Neural progenitor cell (in vitro differentiated cells): ENCODE data around the gene OR5H1. TPM values are rescaled to one million over a fixed set of nuclear protein-coding genes. Genes with fewer than 3 reads are reported as not detected.

Source experiments
- DNase-seq: peaks from one replicate; pipeline ENCODE4 v3.0.0-alpha.2; 2016; ENCODE audit warnings: low spot score
- H2AFZ ChIP-seq: fragments of 200-600 bp; sonication (generic); replicated peaks from 2 replicates; pipeline ENCODE4 v1.6.1; 2016; ENCODE audit warnings: antibody characterized with exemption
- H3F3A ChIP-seq: fragments of 200-600 bp; sonication (generic); 2 replicates; pipeline ENCODE4 v1.6.1; 2016; ENCODE audit warnings: antibody characterized with exemption, low read depth
- H3K27ac ChIP-seq: fragments of 200-600 bp; sonication (generic); 2 replicates; pipeline ENCODE4 v1.5.1; 2016; ENCODE audit warnings: mild to moderate bottlenecking
- H3K27me3 ChIP-seq: fragments of 200-600 bp; sonication (generic); 2 replicates; pipeline ENCODE4 v1.6.1; 2016; ENCODE audit warnings: mild to moderate bottlenecking, moderate library complexity
- H3K36me3 ChIP-seq: fragments of 200-600 bp; sonication (generic); 2 replicates; pipeline ENCODE4 v1.5.1; 2016
- H3K4me1 ChIP-seq: fragments of 200-600 bp; sonication (generic); 2 replicates; pipeline ENCODE4 v1.6.1; 2016; ENCODE audit warnings: mixed run types
- H3K4me2 ChIP-seq: fragments of 200-600 bp; sonication (generic); 2 replicates; pipeline ENCODE4 v1.6.1; 2016
- H3K4me3 ChIP-seq: fragments of 200-600 bp; sonication (generic); 2 replicates; pipeline ENCODE4 v1.5.1; 2016
- H3K79me2 ChIP-seq: fragments of 200-600 bp; sonication (generic); 2 replicates; pipeline ENCODE4 v1.6.1; 2016; ENCODE audit warnings: low read depth
- H3K9ac ChIP-seq: fragments of 200-600 bp; sonication (generic); 2 replicates; pipeline ENCODE4 v1.6.1; 2016
- H3K9me3 ChIP-seq: fragments of 200-600 bp; sonication (generic); 2 replicates; pipeline ENCODE4 v1.5.1; 2016; ENCODE audit warnings: low read depth
- H4K20me1 ChIP-seq: fragments of 200-600 bp; sonication (generic); 2 replicates; pipeline ENCODE4 v1.6.1; 2016; ENCODE audit warnings: low read depth
- H3K27ac Mint-ChIP-seq: 3 replicates; pipeline ENCODE4 v1.8.0; 2021; ENCODE audit warnings: mixed read lengths
- H3K27me3 Mint-ChIP-seq: 2 replicates; pipeline ENCODE4 v1.8.0; 2022; ENCODE audit warnings: low read depth, mild to moderate bottlenecking, inconsistent platforms, moderate library complexity, mixed read lengths; ENCODE audit not compliant: insufficient read depth
- H3K36me3 Mint-ChIP-seq: 3 replicates; pipeline ENCODE4 v1.8.0; 2021; ENCODE audit warnings: mixed read lengths
- H3K4me1 Mint-ChIP-seq: 3 replicates; pipeline ENCODE4 v1.8.0; 2021; ENCODE audit warnings: mixed read lengths
- H3K4me3 Mint-ChIP-seq: 3 replicates; pipeline ENCODE4 v1.8.0; 2021; ENCODE audit warnings: mild to moderate bottlenecking, moderate library complexity, mixed read lengths
- H3K9me3 Mint-ChIP-seq: 3 replicates; pipeline ENCODE4 v1.8.0; 2020; ENCODE audit warnings: mixed read lengths
- CTCF ChIP-seq: fragments of 200-600 bp; sonication (generic); IDR thresholded peaks from 2 replicates; pipeline ENCODE4 v1.5.1; 2017; ENCODE audit warnings: antibody characterized with exemption, mild to moderate bottlenecking
- EZH2 ChIP-seq: fragments of 200-600 bp; sonication (generic); IDR thresholded peaks from 2 replicates; pipeline ENCODE4 v1.6.1; 2017; ENCODE audit warnings: antibody characterized with exemption, mild to moderate bottlenecking, moderate library complexity
- EZH2phosphoT487 ChIP-seq: fragments of 200-600 bp; sonication (generic); IDR thresholded peaks from 2 replicates; pipeline ENCODE4 v1.6.1; 2017; ENCODE audit warnings: antibody characterized with exemption
- total RNA-seq: library from RNA; depleted of rRNA; stranded (reverse); fragments of >200 nt; gene quantifications from 2 replicates; pipeline ENCODE4 v1.2.3, GENCODE V29; 2015; ENCODE audit warnings: low replicate concordance

OR5H1 gene
- not detected in 2 replicates for total RNA-seq

GRCh38 chr3:98130421-98130820 is at the start of gene OR5H1:
Gene OR5H1, plus strand, starts transcription at chr3:98130721. Its CDS starts 1,977 bp downstream, at chr3:98132698.
- Mint-ChIP-seq H3K27ac (no peak within 1 kb of the TSS), H3K4me3 (no peak within 1 kb of the TSS), H3K36me3 (no peaks in the 10 kb centered on the region)

GRCh38 chr3:98086873-98087272 is 43.6 kb upstream of the OR5H1 start, which contains the start of gene OR5AC2:
Gene OR5AC2, plus strand, starts transcription at chr3:98087173. Its CDS starts 0 bp downstream, at chr3:98087173.
- H3K4me1 Mint-ChIP-seq, result no peaks in the 10 kb centered on the region
- DNase-seq, result no peak
- Histone ChIP-seq H3K79me2 (no peaks in the 10 kb centered on the region), H3K4me3 (no peak within 1 kb of the TSS), H3K36me3 (no peaks in the 10 kb centered on the region), H3K9ac (no peak within 1 kb of the TSS), H3F3A (no peaks in the 10 kb centered on the region), H3K9me3 (no peaks in the 10 kb centered on the region), H2AFZ (no peak within 1 kb of the TSS), H3K4me1 (no peaks in the 10 kb centered on the region), H4K20me1 (no peaks in the 10 kb centered on the region), H3K4me2 (no peak within 1 kb of the TSS), H3K27ac (no peak within 1 kb of the TSS), H3K27me3 (no peaks in the 10 kb centered on the region)
- no peak within 1 kb of the TSS for H3K4me3 Mint-ChIP-seq
- TF ChIP-seq EZH2phosphoT487, result no peak
- no peak for TF ChIP-seq CTCF
- no peak for TF ChIP-seq EZH2
- no peaks in the 10 kb centered on the region for H3K36me3 Mint-ChIP-seq
- H3K27me3 Mint-ChIP-seq, result no peaks in the 10 kb centered on the region
- H3K9me3 Mint-ChIP-seq, result no peaks in the 10 kb centered on the region
- no peak within 1 kb of the TSS for H3K27ac Mint-ChIP-seq

More at GRCh38 chr3:98130421-98130820, at the start of gene OR5H1:
- Histone ChIP-seq H3K4me1 (no peaks in the 10 kb centered on the region), H3K4me2 (no peak within 1 kb of the TSS), H3F3A (no peaks in the 10 kb centered on the region), H3K27ac (no peak within 1 kb of the TSS), H3K4me3 (no peak within 1 kb of the TSS), H2AFZ (no peak within 1 kb of the TSS), H3K9me3 (no peaks in the 10 kb centered on the region), H3K36me3 (no peaks in the 10 kb centered on the region), H3K9ac (no peak within 1 kb of the TSS), H4K20me1 (no peaks in the 10 kb centered on the region), H3K27me3 (no peaks in the 10 kb centered on the region), H3K79me2 (no peaks in the 10 kb centered on the region)
- TF ChIP-seq EZH2, result no peak
- peaks cover 1% of the 10 kb centered on the region for H3K4me1 Mint-ChIP-seq
- DNase-seq, result no peak
- H3K27me3 Mint-ChIP-seq, result no peaks in the 10 kb centered on the region
- no peaks in the 10 kb centered on the region for H3K9me3 Mint-ChIP-seq

- Histone ChIP-seq H3K9me3 (no peaks in the 10 kb centered on the region), H3K79me2 (no peaks in the 10 kb centered on the region), H3K9ac (no peak overlapping the region), H3K4me2 (no peak overlapping the region), H3K4me3 (no peak overlapping the region), H3K36me3 (no peaks in the 10 kb centered on the region), H3K4me1 (no peaks in the 10 kb centered on the region), H2AFZ (no peak overlapping the region), H3K27ac (no peak overlapping the region), H3K27me3 (no peaks in the 10 kb centered on the region), H4K20me1 (no peaks in the 10 kb centered on the region), H3F3A (no peaks in the 10 kb centered on the region)
- DNase-seq, result peak; percentile 38
- Mint-ChIP-seq H3K27ac (no peak overlapping the region), H3K36me3 (no peaks in the 10 kb centered on the region), H3K4me3 (no peak overlapping the region), H3K4me1 (no peaks in the 10 kb centered on the region), H3K27me3 (no peaks in the 10 kb centered on the region), H3K9me3 (no peaks in the 10 kb centered on the region)
- TF ChIP-seq EZH2phosphoT487 (no peak), EZH2 (no peak), CTCF (no peak)
Measured at GRCh38 chr3:98095882-98096281, 34.6 kb upstream of the OR5H1 start.

GRCh38 chr3:98099848-98100247 is 30.7 kb upstream of the OR5H1 start:
- H3F3A ChIP-seq, result no peaks in the 10 kb centered on the region
- TF ChIP-seq EZH2phosphoT487 (no peak), EZH2 (no peak), CTCF (no peak)
- no peaks in the 10 kb centered on the region for H3K4me1 ChIP-seq
- no peak overlapping the region for H3K9ac ChIP-seq
- no peaks in the 10 kb centered on the region for H3K4me1 Mint-ChIP-seq
- no peak overlapping the region for H3K4me3 ChIP-seq
- no peaks in the 10 kb centered on the region for H3K27me3 ChIP-seq
- no peak overlapping the region for H3K4me2 ChIP-seq
- no peak overlapping the region for H3K27ac ChIP-seq
- H3K9me3 Mint-ChIP-seq, result no peaks in the 10 kb centered on the region
- no peaks in the 10 kb centered on the region for H3K27me3 Mint-ChIP-seq
- no peaks in the 10 kb centered on the region for H4K20me1 ChIP-seq
- no peak for DNase-seq
- H3K36me3 ChIP-seq, result no peaks in the 10 kb centered on the region
- no peak overlapping the region for H3K4me3 Mint-ChIP-seq
- no peaks in the 10 kb centered on the region for H3K36me3 Mint-ChIP-seq
- no peaks in the 10 kb centered on the region for H3K9me3 ChIP-seq
- no peaks in the 10 kb centered on the region for H3K79me2 ChIP-seq
- no peak overlapping the region for H3K27ac Mint-ChIP-seq
- H2AFZ ChIP-seq, result no peak overlapping the region
